Sigmoid colon (tissue), 4 donors: ENCODE measurements around the gene RALY.

ENCODE experiments used
- CTCF ChIP-seq, 4 experiments: fragments of 450-650 bp in 3 of 4; fragments of 200-600 bp in 1 of 4; IDR thresholded peaks; one replicate each; pipeline ENCODE4 v1.5.1; 2016 to 2019; ENCODE audit warnings: antibody characterized with exemption in 4 of 4, mild to moderate bottlenecking in 3 of 4, moderate library complexity in 2 of 4
- EP300 ChIP-seq, 4 donors: sonication (generic); formaldehyde crosslinking; IDR thresholded peaks; one replicate each; pipeline ENCODE4 v1.6.1; 2017; ENCODE audit warnings: antibody characterized with exemption in 4 of 4
- POLR2A ChIP-seq, 2 donors: fragments of 450-650 bp; IDR thresholded peaks; one replicate each; pipeline ENCODE4 v1.6.1; 2016; ENCODE audit warnings: antibody characterized with exemption in 2 of 2, mild to moderate bottlenecking in 2 of 2, moderate library complexity in 2 of 2
- POLR2AphosphoS5 ChIP-seq, 4 donors: sonication (generic); formaldehyde crosslinking; IDR thresholded peaks; one replicate each; pipeline ENCODE4 v1.6.1; 2017; ENCODE audit warnings: antibody characterized with exemption in 4 of 4

DNA sequence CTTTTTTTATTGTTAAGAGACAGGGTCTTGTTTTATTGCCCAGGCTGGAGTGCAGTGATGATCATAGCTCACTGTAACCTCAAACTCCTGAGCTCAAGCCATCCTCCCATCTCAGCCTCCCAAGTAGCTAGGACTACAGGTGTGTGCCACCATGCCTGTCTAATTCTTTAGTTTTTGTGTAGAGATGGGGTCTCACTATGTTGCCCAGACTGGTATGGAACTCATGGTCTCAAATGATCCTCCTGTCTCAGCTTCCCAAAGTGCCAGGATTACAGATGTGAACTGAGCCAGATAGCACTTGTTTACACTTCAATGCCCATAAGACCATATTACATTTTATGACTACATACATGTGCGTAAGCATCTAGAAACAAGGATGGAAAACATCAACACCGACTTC, 100.2 kb downstream of the RALY start:
- TF ChIP-seq POLR2A (IDR thresholded peaks at IDR 0.05) (no peak), CTCF (IDR thresholded peaks at IDR 0.05) (no peak), POLR2AphosphoS5 (IDR thresholded peaks at IDR 0.05) (no peak), EP300 (IDR thresholded peaks at IDR 0.05) (no peak)
